Smooth muscle cell (in vitro differentiated cells): ENCODE results near the gene UVSSA. TPM values are rescaled to one million over a fixed set of nuclear protein-coding genes. Genes with fewer than 3 reads are reported as not detected.

ENCODE experiments used
- DNase-seq: peaks from one replicate; lab custom pipeline; 2025; ENCODE audit not compliant: unreplicated experiment; lab: John Stamatoyannopoulos, UW
- H2AFZ ChIP-seq: fragments of 200-600 bp; sonication (generic); 2 replicates; pipeline ENCODE4 v1.6.0; 2016; ENCODE audit warnings: antibody characterized with exemption, low read depth, mild to moderate bottlenecking
- H3F3A ChIP-seq: fragments of 200-600 bp; sonication (generic); 2 replicates; pipeline ENCODE4 v1.6.0; 2017; ENCODE audit warnings: antibody characterized with exemption, low read depth
- H3K27ac ChIP-seq: fragments of 200-600 bp; sonication (generic); 2 replicates; pipeline ENCODE4 v1.5.1; 2016; ENCODE audit warnings: low read depth, mild to moderate bottlenecking
- H3K27me3 ChIP-seq: fragments of 200-600 bp; sonication (generic); 2 replicates; pipeline ENCODE4 v1.6.1; 2016; ENCODE audit warnings: low read depth, mild to moderate bottlenecking
- H3K36me3 ChIP-seq: fragments of 200-600 bp; sonication (generic); 2 replicates; pipeline ENCODE4 v1.5.1; 2016; ENCODE audit warnings: low read depth
- H3K4me1 ChIP-seq: fragments of 200-600 bp; sonication (generic); 2 replicates; pipeline ENCODE4 v1.5.1; 2016; ENCODE audit warnings: low read depth
- H3K4me2 ChIP-seq: fragments of 200-600 bp; sonication (generic); 2 replicates; pipeline ENCODE4 v1.6.0; 2016; ENCODE audit warnings: mild to moderate bottlenecking
- H3K4me3 ChIP-seq: fragments of 200-600 bp; sonication (generic); 2 replicates; pipeline ENCODE4 v1.5.1; 2016; ENCODE audit warnings: mild to moderate bottlenecking
- H3K79me2 ChIP-seq: fragments of 200-600 bp; sonication (generic); 2 replicates; pipeline ENCODE4 v1.6.0; 2016; ENCODE audit warnings: low read depth, mild to moderate bottlenecking
- H3K9ac ChIP-seq: fragments of 200-600 bp; sonication (generic); 2 replicates; pipeline ENCODE4 v1.6.0; 2016; ENCODE audit warnings: low read depth
- H3K9me3 ChIP-seq: fragments of 200-600 bp; sonication (generic); replicated peaks from 2 replicates; pipeline ENCODE4 v1.5.1; 2016; ENCODE audit warnings: low read depth
- H4K20me1 ChIP-seq: fragments of 200-600 bp; sonication (generic); 2 replicates; pipeline ENCODE4 v1.6.0; 2016; ENCODE audit warnings: low read depth
- WGBS: methylation state at CpG from one replicate; pipeline ENCODE4 v1.1.7; 2016; ENCODE audit warnings: low lambda C conversion rate; 5-methylcytosine and 5-hydroxymethylcytosine counted together
- polyA plus RNA-seq: library from polyadenylated mRNA; unstranded; fragments of >200 nt; fragmentation: Nextera tagmentation; extraction: Ambion mirVana; gene quantifications from 2 replicates; pipeline ENCODE4 v1.2.1, GENCODE V29; 2016
- total RNA-seq: library from RNA; depleted of rRNA; stranded (reverse); fragments of >200 nt; gene quantifications from 2 replicates; pipeline ENCODE4 v1.2.3, GENCODE V29; 2014
- TF ChIP-seq, protein P1 (sequence below): fragments of 200-600 bp; sonication (generic); IDR thresholded peaks from 2 replicates; pipeline ENCODE4 v1.5.1; 2017; ENCODE audit warnings: borderline replicate concordance, mild to moderate bottlenecking, antibody characterized with exemption; ENCODE audit not compliant: insufficient read depth, poor library complexity, severe bottlenecking

Gene UVSSA
- total and polyA plus RNA-seq, 2 experiments from 2014 or later: 9.0 to 13.0 TPM

DNA sequence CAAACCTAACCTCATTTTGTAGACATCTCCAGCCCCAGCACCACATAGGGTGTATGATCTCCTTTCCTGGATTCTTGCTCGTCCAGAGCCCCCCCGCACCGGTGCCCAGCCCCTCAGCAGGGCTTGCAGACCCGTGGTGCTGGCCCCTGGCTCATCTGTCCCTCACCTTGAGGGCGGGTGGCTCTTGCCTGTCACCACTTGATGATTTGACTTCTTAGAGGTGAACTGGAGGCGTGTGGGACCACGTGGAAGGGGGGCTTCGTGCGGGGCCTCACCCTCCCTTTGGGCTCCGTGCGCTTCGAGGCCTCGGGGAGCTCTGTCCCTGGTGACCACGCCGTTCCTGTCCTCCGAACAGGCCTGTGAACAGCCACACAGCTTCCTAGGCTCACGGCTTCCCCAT lies 15.5 kb downstream of the UVSSA start:
- Histone ChIP-seq H3K36me3 (no peaks in the 10 kb centered on the region), H3F3A (no peaks in the 10 kb centered on the region), H3K9ac (no peak overlapping the region), H3K4me2 (no peak overlapping the region), H3K27ac (no peak overlapping the region), H2AFZ (no peak overlapping the region), H3K79me2 (no peaks in the 10 kb centered on the region), H4K20me1 (peaks cover 47% of the 10 kb centered on the region), H3K4me3 (no peak overlapping the region), H3K4me1 (no peaks in the 10 kb centered on the region), H3K27me3 (no peaks in the 10 kb centered on the region), H3K9me3 (no peaks in the 10 kb centered on the region)
- WGBS: 97% methylated on average over 17 of the region's 17 CpGs
- DNase-seq: no peak
- TF ChIP-seq, protein P1, sequence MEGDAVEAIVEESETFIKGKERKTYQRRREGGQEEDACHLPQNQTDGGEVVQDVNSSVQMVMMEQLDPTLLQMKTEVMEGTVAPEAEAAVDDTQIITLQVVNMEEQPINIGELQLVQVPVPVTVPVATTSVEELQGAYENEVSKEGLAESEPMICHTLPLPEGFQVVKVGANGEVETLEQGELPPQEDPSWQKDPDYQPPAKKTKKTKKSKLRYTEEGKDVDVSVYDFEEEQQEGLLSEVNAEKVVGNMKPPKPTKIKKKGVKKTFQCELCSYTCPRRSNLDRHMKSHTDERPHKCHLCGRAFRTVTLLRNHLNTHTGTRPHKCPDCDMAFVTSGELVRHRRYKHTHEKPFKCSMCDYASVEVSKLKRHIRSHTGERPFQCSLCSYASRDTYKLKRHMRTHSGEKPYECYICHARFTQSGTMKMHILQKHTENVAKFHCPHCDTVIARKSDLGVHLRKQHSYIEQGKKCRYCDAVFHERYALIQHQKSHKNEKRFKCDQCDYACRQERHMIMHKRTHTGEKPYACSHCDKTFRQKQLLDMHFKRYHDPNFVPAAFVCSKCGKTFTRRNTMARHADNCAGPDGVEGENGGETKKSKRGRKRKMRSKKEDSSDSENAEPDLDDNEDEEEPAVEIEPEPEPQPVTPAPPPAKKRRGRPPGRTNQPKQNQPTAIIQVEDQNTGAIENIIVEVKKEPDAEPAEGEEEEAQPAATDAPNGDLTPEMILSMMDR: no peak

DNA sequence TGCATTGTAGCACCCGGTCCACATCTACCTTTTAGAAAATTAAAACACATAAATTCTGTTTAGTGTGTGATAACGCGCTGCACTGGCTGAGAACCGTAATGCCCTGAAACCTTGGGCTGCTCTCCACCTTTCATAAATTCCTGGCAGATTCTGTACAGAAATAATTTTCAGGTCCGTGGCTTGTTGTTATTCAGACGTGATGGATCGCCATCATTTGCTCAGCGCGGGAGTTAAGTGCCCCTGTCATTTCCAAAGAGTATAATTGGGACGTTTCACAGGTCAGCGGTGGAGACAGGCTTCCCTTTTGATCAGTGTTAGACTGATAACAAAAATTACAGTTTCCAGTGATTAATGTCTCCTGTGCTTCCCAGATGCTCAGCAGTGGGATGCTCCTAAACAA lies 16.5 kb downstream of the UVSSA start:
- Histone ChIP-seq H3K9me3 (no peaks in the 10 kb centered on the region), H3K27ac (no peak overlapping the region), H3K9ac (no peak overlapping the region), H4K20me1 (peaks cover 47% of the 10 kb centered on the region), H3K27me3 (no peaks in the 10 kb centered on the region), H3K36me3 (no peaks in the 10 kb centered on the region), H3K4me3 (no peak overlapping the region), H3K79me2 (no peaks in the 10 kb centered on the region), H2AFZ (no peak overlapping the region), H3K4me1 (no peaks in the 10 kb centered on the region), H3K4me2 (no peak overlapping the region), H3F3A (no peaks in the 10 kb centered on the region)
- TF ChIP-seq, protein P1: no peak
- no peak for DNase-seq
- 93% methylated on average over 11 of the region's 11 CpGs for WGBS

DNA sequence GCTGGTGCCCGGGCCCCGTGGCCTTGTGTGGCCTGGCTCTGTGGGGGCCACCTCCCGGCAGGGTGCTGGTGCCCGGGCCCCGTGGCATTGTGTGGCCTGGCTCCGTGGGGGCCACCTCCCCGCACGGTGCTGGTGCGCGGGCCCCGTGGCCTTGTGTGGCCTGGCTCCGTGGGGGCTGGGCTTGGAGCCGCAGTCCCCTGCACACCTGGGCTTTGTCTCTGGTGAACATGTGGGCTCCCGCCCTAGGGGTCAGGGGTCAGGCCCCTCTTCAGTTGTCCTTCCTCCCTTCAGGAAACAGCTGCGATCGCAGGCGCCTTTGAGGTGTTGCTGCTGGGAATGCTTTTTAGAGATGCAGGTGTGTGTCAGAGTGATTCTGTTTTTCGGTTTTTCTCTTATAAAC lies 17.2 kb downstream of the UVSSA start:
- no peaks in the 10 kb centered on the region for H3F3A ChIP-seq
- no peaks in the 10 kb centered on the region for H3K36me3 ChIP-seq
- no peaks in the 10 kb centered on the region for H3K9me3 ChIP-seq
- no peak overlapping the region for H2AFZ ChIP-seq
- TF ChIP-seq, protein P1: no peak
- H3K4me2 ChIP-seq: no peak overlapping the region
- DNase-seq: no peak
- no peaks in the 10 kb centered on the region for H3K4me1 ChIP-seq
- no peaks in the 10 kb centered on the region for H3K27me3 ChIP-seq
- H3K79me2 ChIP-seq: no peaks in the 10 kb centered on the region
- peaks cover 47% of the 10 kb centered on the region for H4K20me1 ChIP-seq
- H3K9ac ChIP-seq: no peak overlapping the region
- WGBS: 94% methylated on average over 13 of the region's 18 CpGs
- H3K4me3 ChIP-seq: no peak overlapping the region
- H3K27ac ChIP-seq: no peak overlapping the region

DNA sequence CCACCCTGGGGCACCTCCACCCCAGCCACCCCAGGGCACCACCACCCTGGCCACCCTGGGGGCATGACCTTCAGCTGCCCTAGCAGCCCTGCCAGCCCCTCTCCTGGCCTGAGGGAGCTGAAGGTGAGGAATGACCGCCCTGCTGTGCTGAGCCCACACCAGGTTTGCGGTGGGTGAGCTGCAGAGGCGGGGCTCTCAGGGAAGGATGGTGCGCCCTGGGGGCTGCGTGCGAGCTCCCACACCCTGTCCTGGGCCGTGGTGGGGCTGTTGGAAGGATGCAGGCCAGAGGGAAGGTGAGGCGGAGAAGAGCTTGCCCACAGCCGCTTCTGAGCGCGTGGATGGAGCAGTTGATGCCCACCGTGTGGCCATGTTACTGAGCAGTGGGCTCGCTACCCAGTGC lies 17.7 kb downstream of the UVSSA start:
- TF ChIP-seq, protein P1: no peak
- Histone ChIP-seq H3K27ac (no peak overlapping the region), H3K4me3 (no peak overlapping the region), H2AFZ (no peak overlapping the region), H3K79me2 (no peaks in the 10 kb centered on the region), H3K9me3 (no peaks in the 10 kb centered on the region), H3K27me3 (no peaks in the 10 kb centered on the region), H3F3A (no peaks in the 10 kb centered on the region), H3K9ac (no peak overlapping the region), H3K4me1 (no peaks in the 10 kb centered on the region), H3K36me3 (no peaks in the 10 kb centered on the region), H3K4me2 (no peak overlapping the region), H4K20me1 (peaks cover 47% of the 10 kb centered on the region)
- DNase-seq: no peak
- 96% methylated on average over 13 of the region's 13 CpGs for WGBS
